GM19035 (cell line): ENCODE measurements around the gene PLEKHF1.

Experiments
- ATAC-seq: cut with Tn5 transposase; IDR thresholded peaks from one replicate; pipeline ENCODE4 v1.9.1; 2021; ENCODE audit not compliant: unreplicated experiment

The PLEKHF1 gene

DNA sequence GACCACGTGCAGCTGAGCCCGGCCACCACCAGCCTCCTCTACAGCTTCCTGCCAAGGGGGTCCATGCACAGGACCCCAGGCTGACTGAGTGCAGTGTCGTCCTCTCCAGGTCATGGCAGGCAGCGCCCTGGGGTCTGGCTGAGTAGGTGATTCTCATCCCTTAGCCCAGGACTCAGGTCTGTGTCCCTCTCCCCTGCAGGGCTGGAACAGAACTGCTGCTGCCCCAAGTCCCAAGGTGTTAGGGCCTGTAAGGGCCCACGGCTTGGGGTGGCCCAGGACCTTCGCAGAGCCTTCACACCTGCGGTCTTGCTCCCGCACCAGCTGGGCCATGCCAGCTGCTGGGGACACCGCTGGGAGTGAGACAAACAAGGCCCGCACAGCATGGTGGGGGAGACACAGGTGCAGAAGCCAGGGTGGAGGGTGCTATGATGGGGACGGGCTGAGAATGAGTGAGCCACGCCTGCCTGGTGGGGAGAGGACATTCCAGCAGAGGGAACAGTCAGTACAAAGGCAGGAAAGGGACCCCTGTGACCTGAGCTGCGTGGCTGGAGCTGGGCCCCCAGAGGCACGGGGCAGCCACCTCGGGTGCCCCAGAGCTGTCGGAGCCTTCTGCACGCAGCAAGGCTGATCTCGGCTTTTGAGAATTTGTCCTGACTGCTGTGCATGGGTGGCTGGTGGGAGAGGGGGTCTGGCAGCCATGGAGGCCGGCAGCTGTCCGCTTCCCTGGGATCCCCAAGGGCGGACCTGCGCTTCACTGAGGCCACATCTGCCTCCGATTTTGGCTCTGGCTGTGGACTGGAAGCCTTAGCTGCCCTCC is 11.9 kb downstream of the PLEKHF1 start:
- ATAC-seq: no peak

DNA sequence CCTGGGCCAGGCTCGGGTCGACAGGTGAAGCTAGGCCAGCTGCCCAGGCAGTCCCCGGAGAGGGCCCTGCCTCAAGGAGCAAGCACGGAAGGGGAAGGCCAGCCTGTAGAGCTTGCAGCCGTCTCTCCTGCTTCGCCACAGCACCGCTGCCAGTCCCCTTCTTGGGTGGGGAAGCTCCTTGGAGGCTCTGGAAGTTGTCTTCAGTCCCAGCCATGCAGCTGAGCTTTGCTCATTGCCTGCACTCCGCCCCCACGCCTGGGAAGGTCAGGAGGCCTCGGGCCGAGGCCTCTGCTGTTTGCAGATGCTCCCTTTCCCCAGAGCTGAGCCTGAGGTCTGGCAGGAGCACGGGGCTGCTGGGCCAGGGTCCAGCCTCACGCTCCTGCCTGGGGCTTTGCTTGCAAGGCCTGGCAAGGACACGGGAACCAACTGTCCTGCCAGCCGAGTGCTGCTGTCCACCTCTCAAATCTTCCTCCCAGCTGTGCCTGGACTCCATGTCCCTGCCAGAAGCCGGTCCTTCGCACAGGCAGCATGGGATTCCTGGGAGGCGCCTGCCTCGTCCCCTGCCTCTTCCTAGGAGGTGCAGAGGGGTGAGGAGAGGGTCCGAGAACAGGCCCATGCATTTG is 13.3 kb downstream of the PLEKHF1 start:
- no peak for ATAC-seq

GRCh38 chr19:29679598-29680210 is 14.4 kb downstream of the PLEKHF1 start:
- ATAC-seq: no peak

GRCh38 chr19:29680447-29680846 is 15.2 kb downstream of the PLEKHF1 start:
- ATAC-seq: peak; percentile 80

DNA sequence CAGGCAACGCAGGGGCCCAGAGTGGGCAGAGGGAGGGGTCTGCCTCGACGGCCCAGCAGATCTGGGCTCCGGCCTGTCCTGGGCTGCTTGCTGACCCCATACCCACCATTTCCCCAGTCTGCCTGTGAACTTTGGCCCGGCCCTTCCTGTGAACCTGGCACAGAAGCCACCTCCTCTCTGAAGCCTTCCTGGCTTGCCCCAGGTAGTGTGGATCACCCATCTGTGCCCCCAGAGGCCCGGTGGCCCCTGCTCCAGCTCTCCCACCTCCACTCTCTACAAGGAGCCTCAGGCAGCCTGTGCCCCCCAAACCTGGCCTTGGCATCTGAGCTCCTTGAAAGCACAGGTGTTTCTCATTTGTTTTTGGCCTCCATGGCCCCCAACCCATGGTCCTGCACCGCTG is 15.7 kb downstream of the PLEKHF1 start:
- ATAC-seq: no peak

DNA sequence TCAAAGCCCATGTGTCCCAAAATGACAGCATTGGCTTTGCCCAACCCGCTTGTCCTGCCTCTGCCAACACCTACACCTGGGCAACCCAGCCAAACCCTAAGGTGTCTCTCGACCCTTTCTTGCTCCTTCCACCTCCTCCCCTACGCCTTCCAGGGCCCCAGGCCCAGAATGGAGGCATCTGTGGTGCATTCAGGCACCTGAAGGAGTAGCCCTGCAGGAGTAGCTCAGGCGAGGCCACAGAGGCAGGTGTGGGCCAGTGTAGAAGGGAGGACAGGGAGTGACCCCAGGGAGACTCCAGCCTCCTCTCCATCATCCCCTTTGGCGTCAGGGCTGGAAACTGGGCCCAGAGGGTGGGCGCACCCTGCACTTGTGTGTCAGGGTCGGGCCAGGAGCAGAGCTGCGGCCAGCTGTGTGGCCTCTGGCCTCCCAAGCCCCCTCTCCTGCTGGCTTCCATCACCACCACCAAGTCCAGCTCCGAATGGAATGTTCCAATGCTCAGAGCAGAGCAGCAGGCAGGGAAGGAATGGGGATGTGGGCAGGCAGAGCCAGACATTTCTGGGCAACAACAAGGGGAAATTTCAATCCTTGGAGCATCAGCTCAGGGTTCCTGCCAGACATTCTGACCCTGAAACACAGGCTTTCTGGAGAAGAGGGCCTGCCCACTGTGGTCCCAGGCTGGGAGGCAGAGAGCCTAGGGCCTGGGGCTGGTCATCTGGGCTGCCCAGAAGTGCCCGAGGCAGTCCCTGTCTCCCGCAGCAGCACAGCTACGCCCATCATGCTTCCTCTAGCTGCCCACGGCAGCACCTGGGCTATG is 16.4 kb downstream of the PLEKHF1 start:
- ATAC-seq: no peak

DNA sequence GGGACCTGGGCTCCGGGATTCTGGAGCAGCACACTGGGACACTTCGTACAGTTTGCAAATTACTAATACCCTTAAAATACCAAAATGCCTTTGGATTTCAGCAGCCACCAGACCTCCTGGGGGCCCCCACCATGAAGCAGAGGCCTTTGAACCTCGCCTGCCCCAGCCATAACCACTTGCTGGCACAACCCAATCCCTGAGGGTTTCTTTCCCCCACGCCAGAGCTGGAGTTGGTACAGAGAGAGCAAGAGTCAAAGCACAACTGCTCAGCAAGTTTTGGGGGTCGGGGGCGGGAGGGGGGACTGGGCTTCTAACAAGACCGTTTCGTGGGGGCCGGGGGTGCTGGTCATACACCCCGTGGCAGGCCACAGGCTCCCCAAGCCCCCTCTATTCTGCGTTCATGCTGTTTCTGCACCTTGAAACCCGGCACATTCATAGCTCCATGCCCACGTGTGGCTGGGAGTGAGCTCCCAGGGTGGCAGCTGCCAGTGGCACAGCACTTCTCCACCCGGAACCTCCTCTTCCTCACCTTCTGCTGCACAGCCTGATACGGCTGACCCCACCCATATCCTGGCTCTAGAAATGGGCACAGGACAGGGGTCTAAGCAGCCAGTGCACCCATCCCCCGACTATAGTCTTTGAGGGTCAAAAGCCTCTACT is 17.1 kb downstream of the PLEKHF1 start:
- ATAC-seq: no peak

- ATAC-seq: no peak
Observed at GRCh38 chr19:29683009-29683408, 17.7 kb downstream of the PLEKHF1 start.

- ATAC-seq: no peak
Observed at GRCh38 chr19:29685326-29685725, 20.1 kb downstream of the PLEKHF1 start.

GRCh38 chr19:29686285-29686805 is 21.1 kb downstream of the PLEKHF1 start:
- ATAC-seq: no peak

GRCh38 chr19:29687244-29687896 is 22.1 kb downstream of the PLEKHF1 start:
- no peak for ATAC-seq

GRCh38 chr19:29687897-29688728 is 22.9 kb downstream of the PLEKHF1 start:
- ATAC-seq: no peak

- no peak for ATAC-seq
Observed at GRCh38 chr19:29690842-29691241, 25.6 kb downstream of the PLEKHF1 start.

GRCh38 chr19:29694161-29694560 is 28.9 kb downstream of the PLEKHF1 start:
- ATAC-seq: no peak

GRCh38 chr19:29694669-29695627 is 29.7 kb downstream of the PLEKHF1 start:
- peak; percentile 82 for ATAC-seq

DNA sequence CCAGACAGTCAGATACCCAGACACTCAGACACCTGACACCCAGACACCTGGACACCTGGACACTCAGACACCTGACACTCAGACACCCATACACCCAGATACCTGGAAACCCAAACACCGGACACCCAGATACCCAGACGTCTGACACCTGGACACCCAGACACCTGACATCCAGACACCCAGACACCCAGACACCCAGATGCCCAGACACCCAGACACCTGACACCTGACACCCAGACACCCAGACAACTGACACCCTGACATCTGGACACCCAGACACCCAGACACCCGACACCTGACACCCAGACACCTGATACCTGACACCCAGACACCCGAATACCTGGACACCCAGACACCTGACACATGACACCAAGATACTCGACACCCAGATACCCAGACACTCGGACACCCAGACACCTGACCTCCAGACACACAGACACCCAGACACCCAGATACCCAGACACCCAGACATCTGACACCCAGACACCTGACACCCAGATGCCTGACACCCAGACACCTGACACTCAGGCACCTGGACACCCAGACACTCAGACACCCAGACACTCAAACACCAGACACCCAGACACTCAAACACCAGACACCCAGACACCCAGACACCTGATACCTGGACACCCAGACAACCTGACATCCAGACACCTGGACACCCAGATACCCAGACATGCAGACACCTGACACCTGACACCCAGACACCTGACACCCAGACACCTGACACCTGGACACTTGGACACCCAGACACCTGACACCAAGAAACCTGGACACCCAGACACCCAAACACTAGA is 30.7 kb downstream of the PLEKHF1 start:
- ATAC-seq: no peak

DNA sequence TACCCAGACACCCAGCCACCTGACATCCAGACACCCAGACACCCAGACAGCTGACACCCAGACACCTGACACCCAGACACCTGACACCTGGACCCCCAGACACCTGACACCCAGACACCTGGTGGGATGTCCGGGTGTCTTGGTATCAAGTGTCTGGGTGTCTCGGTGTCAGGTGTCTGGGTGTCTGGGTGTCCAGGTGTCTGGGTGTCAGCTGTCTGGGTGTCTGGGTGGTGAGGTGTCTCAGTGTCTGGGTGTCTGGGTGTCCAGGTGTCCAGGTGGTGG is 31.2 kb downstream of the PLEKHF1 start:
- ATAC-seq: no peak
